ENCODE measurements around the gene COMMD9. TPM values are rescaled to one million over a fixed set of nuclear protein-coding genes. Genes with fewer than 3 reads are reported as not detected.
A peak's percentile ranks its signal among the peaks of the same experiment; 100 is the strongest.

The COMMD9 gene
- total RNA-seq, 2 experiments from 2014 or later: 33.6 to 34.6 TPM

DNA sequence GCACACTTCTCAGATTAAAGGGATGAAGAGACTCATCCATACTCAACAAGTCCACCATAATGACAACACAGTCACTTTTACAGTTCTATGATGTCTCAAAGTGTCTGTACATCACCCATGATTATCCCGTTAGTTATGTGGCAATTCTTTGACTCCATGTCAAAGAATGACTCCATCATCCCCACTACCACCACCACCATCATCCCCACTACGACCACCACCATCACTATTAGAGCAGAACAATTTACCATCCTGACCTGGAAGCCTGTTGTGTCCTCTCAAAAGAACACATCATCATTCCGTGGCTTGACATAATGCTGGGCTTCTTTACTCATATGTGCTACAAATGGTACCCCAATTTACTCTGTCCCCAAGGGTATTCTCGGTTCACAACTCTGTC, 20.6 kb upstream of the COMMD9 start:
- Histone ChIP-seq H3K9me3 (ENCODE audit: control insufficient read depth in 1 of 2, insufficient read depth in 1 of 2, low read length in 2 of 2) (no peaks in the 10 kb centered on the region), H3K36me3 (ENCODE audit: insufficient read depth, low read length) (no peaks in the 10 kb centered on the region), H3K4me1 (ENCODE audit: insufficient read depth, low read length) (no peaks in the 10 kb centered on the region), H3K27ac (ENCODE audit: low read depth in 1 of 2, low read length in 2 of 2) (no peak overlapping the region), H3K4me3 (ENCODE audit: low read length) (no peak overlapping the region), H3K27me3 (ENCODE audit: control insufficient read depth in 1 of 2, insufficient read depth in 2 of 2, low read length in 2 of 2) (peaks cover 0 to 4% of the 10 kb centered on the region in 2 experiments)
- DNase-seq: no peak
- ChIA-PET CTCF (no interaction called here), POLR2A (no interaction called here)
- Mint-ChIP-seq H3K4me3 (no peak overlapping the region), H3K36me3 (ENCODE audit: low read depth) (no peaks in the 10 kb centered on the region), H3K27ac (no peak overlapping the region), H3K9me3 (no peaks in the 10 kb centered on the region), H3K27me3 (peaks cover 40% of the 10 kb centered on the region), H3K4me1 (ENCODE audit: low read depth) (peaks cover 7% of the 10 kb centered on the region)
- intact Hi-C loops (cut with DNase I, micrococcal nuclease): loop anchor here in 1 of 2 experiments (5.0 kb wide), 1 partner anchor 183 kb away; no protein-coding TSS in a partner anchor
- TF ChIP-seq, protein P1, sequence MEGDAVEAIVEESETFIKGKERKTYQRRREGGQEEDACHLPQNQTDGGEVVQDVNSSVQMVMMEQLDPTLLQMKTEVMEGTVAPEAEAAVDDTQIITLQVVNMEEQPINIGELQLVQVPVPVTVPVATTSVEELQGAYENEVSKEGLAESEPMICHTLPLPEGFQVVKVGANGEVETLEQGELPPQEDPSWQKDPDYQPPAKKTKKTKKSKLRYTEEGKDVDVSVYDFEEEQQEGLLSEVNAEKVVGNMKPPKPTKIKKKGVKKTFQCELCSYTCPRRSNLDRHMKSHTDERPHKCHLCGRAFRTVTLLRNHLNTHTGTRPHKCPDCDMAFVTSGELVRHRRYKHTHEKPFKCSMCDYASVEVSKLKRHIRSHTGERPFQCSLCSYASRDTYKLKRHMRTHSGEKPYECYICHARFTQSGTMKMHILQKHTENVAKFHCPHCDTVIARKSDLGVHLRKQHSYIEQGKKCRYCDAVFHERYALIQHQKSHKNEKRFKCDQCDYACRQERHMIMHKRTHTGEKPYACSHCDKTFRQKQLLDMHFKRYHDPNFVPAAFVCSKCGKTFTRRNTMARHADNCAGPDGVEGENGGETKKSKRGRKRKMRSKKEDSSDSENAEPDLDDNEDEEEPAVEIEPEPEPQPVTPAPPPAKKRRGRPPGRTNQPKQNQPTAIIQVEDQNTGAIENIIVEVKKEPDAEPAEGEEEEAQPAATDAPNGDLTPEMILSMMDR (IDR thresholded peaks at IDR 0.05): no peak
- ATAC-seq (ENCODE audit: poor library complexity): no peak

DNA sequence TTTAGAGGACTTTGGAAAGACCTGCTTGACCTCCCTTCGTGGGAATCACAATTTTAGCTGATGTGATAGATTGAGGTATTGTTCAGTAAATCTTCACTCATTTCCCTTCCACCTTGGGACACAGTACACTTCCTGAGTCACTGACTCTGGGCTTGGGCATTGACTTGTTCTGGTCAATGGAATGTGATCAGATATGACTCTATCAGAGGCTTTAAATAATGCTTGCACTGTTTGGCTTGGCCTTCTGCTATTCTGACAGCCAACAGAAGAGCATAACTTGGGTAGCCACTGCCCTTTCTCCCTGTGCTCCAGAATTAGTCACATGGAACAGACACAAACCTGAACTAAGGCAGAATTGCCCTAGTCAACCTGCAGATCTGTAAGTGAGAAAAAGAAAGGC, 19.4 kb upstream of the COMMD9 start:
- no peak for DNase-seq
- H3K27me3 Mint-ChIP-seq: peaks cover 31% of the 10 kb centered on the region
- no peaks in the 10 kb centered on the region for H3K36me3 ChIP-seq (ENCODE audit: insufficient read depth, low read length)
- TF ChIP-seq, protein P1 (IDR thresholded peaks at IDR 0.05): no peak
- H3K27ac Mint-ChIP-seq: no peak overlapping the region
- CTCF ChIA-PET: no interaction called here
- no peak overlapping the region for H3K4me3 ChIP-seq (ENCODE audit: low read length)
- POLR2A ChIA-PET: no interaction called here
- intact Hi-C loops (cut with DNase I, micrococcal nuclease): loop anchor here in 1 of 2 experiments (5.0 kb wide), 1 partner anchor 184 kb away; no protein-coding TSS in a partner anchor
- ATAC-seq (ENCODE audit: poor library complexity): no peak
- no peaks in the 10 kb centered on the region for H3K9me3 ChIP-seq (ENCODE audit: control insufficient read depth in 1 of 2, insufficient read depth in 1 of 2, low read length in 2 of 2)
- peaks cover 7% of the 10 kb centered on the region for H3K4me1 Mint-ChIP-seq (ENCODE audit: low read depth)
- H3K27ac ChIP-seq (ENCODE audit: low read depth in 1 of 2, low read length in 2 of 2): no peak overlapping the region
- no peak overlapping the region for H3K4me3 Mint-ChIP-seq
- H3K9me3 Mint-ChIP-seq: no peaks in the 10 kb centered on the region
- no peaks in the 10 kb centered on the region for H3K36me3 Mint-ChIP-seq (ENCODE audit: low read depth)
- H3K27me3 ChIP-seq (ENCODE audit: control insufficient read depth in 1 of 2, insufficient read depth in 2 of 2, low read length in 2 of 2): peaks cover 0 to 4% of the 10 kb centered on the region in 2 experiments
- no peaks in the 10 kb centered on the region for H3K4me1 ChIP-seq (ENCODE audit: insufficient read depth, low read length)

DNA sequence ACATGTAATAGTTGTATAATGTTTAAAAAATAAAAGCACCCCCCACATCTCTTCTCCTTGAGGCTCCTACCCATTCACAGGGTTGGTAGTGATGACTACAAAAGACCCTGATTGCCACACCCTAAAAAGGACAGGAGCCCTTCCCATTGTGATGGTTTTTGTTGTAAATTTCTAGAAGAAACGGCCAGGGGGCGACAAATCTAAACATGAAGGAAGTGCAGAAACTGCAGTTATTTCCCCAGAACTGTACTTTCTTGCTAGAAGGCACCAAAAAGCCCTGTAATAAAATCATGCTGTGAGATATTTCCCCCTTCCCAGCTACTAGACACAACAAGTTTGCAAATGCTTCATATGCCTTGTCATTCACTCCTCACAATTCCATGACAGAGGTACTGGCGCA, 17.7 kb upstream of the COMMD9 start:
- Mint-ChIP-seq H3K36me3 (ENCODE audit: low read depth) (no peaks in the 10 kb centered on the region), H3K4me3 (no peak overlapping the region), H3K27me3 (peaks cover 22% of the 10 kb centered on the region), H3K4me1 (ENCODE audit: low read depth) (peaks cover 7% of the 10 kb centered on the region), H3K27ac (no peak overlapping the region), H3K9me3 (no peaks in the 10 kb centered on the region)
- Histone ChIP-seq H3K9me3 (ENCODE audit: control insufficient read depth in 1 of 2, insufficient read depth in 1 of 2, low read length in 2 of 2) (no peaks in the 10 kb centered on the region), H3K36me3 (ENCODE audit: insufficient read depth, low read length) (no peaks in the 10 kb centered on the region), H3K4me3 (ENCODE audit: low read length) (no peak overlapping the region), H3K4me1 (ENCODE audit: insufficient read depth, low read length) (no peaks in the 10 kb centered on the region), H3K27me3 (ENCODE audit: control insufficient read depth in 1 of 2, insufficient read depth in 2 of 2, low read length in 2 of 2) (peaks cover 0 to 4% of the 10 kb centered on the region in 2 experiments), H3K27ac (ENCODE audit: low read depth in 1 of 2, low read length in 2 of 2) (no peak overlapping the region)
- TF ChIP-seq, protein P1 (IDR thresholded peaks at IDR 0.05): peak; percentile 33
- ChIA-PET POLR2A (no interaction called here), CTCF (no interaction called here)
- intact Hi-C loops (cut with DNase I, micrococcal nuclease): loop anchor here in 1 of 2 experiments (1.0 to 5.0 kb wide), 2 partner anchors 171 to 185 kb away; no protein-coding TSS in a partner anchor
- ATAC-seq (ENCODE audit: poor library complexity) (no peak), DNase-seq (peak in 4 of 14 experiments; percentile 15 to 58 (median 46))
